PC-3 (cell line): ENCODE data around the gene SLAIN1.

Experiments used
- CTCF ChIP-seq: fragments of 300-600 bp; sonication (generic); conservative IDR thresholded peaks from 2 replicates; pipeline ENCODE4 v1.5.1; 2017; ENCODE audit warnings: antibody characterized with exemption, low read depth, mild to moderate bottlenecking, low read length
- EZH2phosphoT487 ChIP-seq: fragments of 300-600 bp; sonication (generic); IDR thresholded peaks from 2 replicates; pipeline ENCODE4 v1.6.1; 2018; ENCODE audit warnings: mild to moderate bottlenecking, antibody characterized with exemption, low read length, borderline replicate concordance

- TF ChIP-seq CTCF (no peak), EZH2phosphoT487 (no peak)
These were observed 4.0 kb upstream of the SLAIN1 start for GRCh38 chr13:77693449-77693940.
